HCT116 (cell line): ENCODE measurements around the gene ERLIN1. TPM values are rescaled to one million over a fixed set of nuclear protein-coding genes. Genes with fewer than 3 reads are reported as not detected.

Source experiments
- ATAC-seq: fragments of 200-7000 bp; cut with Tn5 transposase; 2 replicates; pipeline ENCODE4 v1.9.1; 2020; ENCODE audit warnings: mild to moderate bottlenecking, moderate library complexity
- BruUV-seq: library from RNA; stranded (reverse); fragments of 400-500 nt; replicated peaks from 2 replicates; lab custom pipeline; 2021; lab: Mats Ljungman, UMichigan
- CTCF ChIA-PET: fragments of 300-600 bp; sonication (Branson Sonifier 250); formaldehyde crosslinking; loops from one replicate; lab custom pipeline; 2021; ENCODE audit warnings: antibody characterized with exemption; lab: Charles Lee
- POLR2A ChIA-PET: fragments of 300-600, 350-600 bp; sonication (Branson Sonifier 250); formaldehyde crosslinking; loops from one replicate; lab custom pipeline; 2021; ENCODE audit warnings: antibody characterized with exemption; lab: Charles Lee
- RAD21 ChIA-PET, 2 experiments: fragments of 300-600 bp; sonication (Branson Sonifier 250); formaldehyde crosslinking; loops; one replicate each; lab custom pipeline; 2023; ENCODE audit warnings: low total read pairs in 2 of 2; ENCODE audit not compliant: uncharacterized antibody in 2 of 2, unreplicated experiment in 2 of 2, low non-redundant PET in 1 of 2; lab: Charles Lee
- DNase-seq: peaks from one replicate; pipeline ENCODE4 v3.0.0-alpha.2; 2010; ENCODE audit warnings: low read depth, low spot score
- H2AFZ ChIP-seq: fragments of 200-600 bp; shearing (Covaris generic), sonication (generic); 2 replicates; pipeline ENCODE4 v1.6.1; 2017; ENCODE audit warnings: low read depth, mixed run types, mixed read lengths, antibody characterized with exemption, low read length; ENCODE audit not compliant: poor library complexity, severe bottlenecking
- H3K27ac ChIP-seq: 2 replicates; pipeline ENCODE4 v1.5.1; 2012; ENCODE audit warnings: low read depth, low read length
- H3K27me3 ChIP-seq: fragments of 200-600 bp; sonication (generic); 2 replicates; pipeline ENCODE4 v1.6.1; 2016; ENCODE audit warnings: mixed run types, low read length, mixed read lengths; ENCODE audit not compliant: insufficient read depth
- H3K36me3 ChIP-seq, 2 experiments: fragments of 200-500 bp in 1 of 2; fragments of 200-600 bp in 1 of 2; sonication (Bioruptor generic) in 1 of 2; sonication (generic) in 1 of 2; 2 replicates each; pipeline versions ENCODE4 v1.5.1 to v1.6.1; 2014 to 2016; ENCODE audit warnings: low read length in 2 of 2, inconsistent platforms in 1 of 2, mixed read lengths in 1 of 2, mixed run types in 1 of 2; ENCODE audit not compliant: insufficient read depth in 2 of 2, control insufficient read depth in 1 of 2
- H3K4me1 ChIP-seq, 2 experiments: fragments of 200-600 bp in 1 of 2; sonication (generic) in 1 of 2; 2 replicates each; pipeline versions ENCODE4 v1.5.1 to v1.6.1; 2012 to 2017; ENCODE audit warnings: low read length in 2 of 2, inconsistent platforms in 1 of 2, mild to moderate bottlenecking in 1 of 2, mixed read lengths in 1 of 2, mixed run types in 1 of 2, moderate library complexity in 1 of 2; ENCODE audit not compliant: insufficient read depth in 2 of 2, control insufficient read depth in 1 of 2
- H3K4me2 ChIP-seq: fragments of 200-600 bp; sonication (generic); 2 replicates; pipeline ENCODE4 v1.6.1; 2017; ENCODE audit warnings: mixed run types, low read length, mixed read lengths
- H3K4me3 ChIP-seq, 2 experiments: fragments of 200-600 bp in 1 of 2; sonication (generic) in 1 of 2; replicated peaks in 1 of 2; 2 replicates each; pipeline ENCODE4 v1.5.1; 2011 to 2016; ENCODE audit warnings: low read length in 2 of 2, control low read depth in 1 of 2, low read depth in 1 of 2, mild to moderate bottlenecking in 1 of 2, mixed read lengths in 1 of 2, mixed run types in 1 of 2
- H3K79me2 ChIP-seq: fragments of 200-600 bp; sonication (generic); 2 replicates; pipeline ENCODE4 v1.6.1; 2017; ENCODE audit warnings: mild to moderate bottlenecking, mixed run types, low read length, moderate library complexity, mixed read lengths; ENCODE audit not compliant: insufficient read depth
- H3K9ac ChIP-seq: fragments of 200-600 bp; sonication (generic); 2 replicates; pipeline ENCODE4 v1.6.1; 2016; ENCODE audit warnings: low read length, mixed read lengths
- H3K9me2 ChIP-seq: fragments of 200-600 bp; sonication (generic), shearing (Covaris generic); 2 replicates; pipeline ENCODE4 v1.6.1; 2017; ENCODE audit warnings: mixed run types, mild to moderate bottlenecking, moderate library complexity; ENCODE audit not compliant: insufficient read depth
- H3K9me3 ChIP-seq, 2 experiments: fragments of 200-500 bp in 1 of 2; fragments of 200-600 bp in 1 of 2; sonication (Bioruptor generic) in 1 of 2; sonication (generic) in 1 of 2; 2 replicates each; pipeline ENCODE4 v1.6.1; 2014 to 2017; ENCODE audit warnings: low read length in 2 of 2, mixed read lengths in 2 of 2, inconsistent platforms in 1 of 2, low read depth in 1 of 2, mild to moderate bottlenecking in 1 of 2, mixed run types in 1 of 2, moderate library complexity in 1 of 2; ENCODE audit not compliant: control insufficient read depth in 1 of 2, insufficient read depth in 1 of 2
- H4K20me1 ChIP-seq: fragments of 200-600 bp; sonication (generic), shearing (Covaris generic); 2 replicates; pipeline ENCODE4 v1.6.1; 2017; ENCODE audit warnings: mixed run types, mild to moderate bottlenecking, moderate library complexity; ENCODE audit not compliant: insufficient read depth
- ATF3 ChIP-seq: IDR thresholded peaks from 2 replicates; pipeline ENCODE4 v1.6.1; 2012
- CEBPB ChIP-seq: IDR thresholded peaks from 2 replicates; pipeline ENCODE4 v1.6.1; 2012; ENCODE audit warnings: low read depth
- CTCF ChIP-seq, 3 experiments: fragments of 200-600 bp in 1 of 3; sonication (generic) in 1 of 3; IDR thresholded peaks in 2 of 3; conservative IDR thresholded peaks in 1 of 3; 2 replicates each; pipeline ENCODE4 v1.5.1; 2012 to 2017; ENCODE audit warnings: low read depth in 2 of 3, low read length in 2 of 3, antibody characterized with exemption in 1 of 3, borderline replicate concordance in 1 of 3, control low read depth in 1 of 3, mild to moderate bottlenecking in 1 of 3, mixed read lengths in 1 of 3, mixed run types in 1 of 3, moderate library complexity in 1 of 3; ENCODE audit not compliant: insufficient read depth in 1 of 3
- ELF1 ChIP-seq: IDR thresholded peaks from 2 replicates; pipeline ENCODE4 v1.6.1; 2012; ENCODE audit warnings: low read depth, borderline replicate concordance
- EZH2 ChIP-seq: fragments of 200-600 bp; sonication (generic); IDR thresholded peaks from 2 replicates; pipeline ENCODE4 v1.6.1; 2017; ENCODE audit warnings: antibody characterized with exemption, mixed run types
- EZH2phosphoT487 ChIP-seq: fragments of 200-600 bp; IDR thresholded peaks from 2 replicates; pipeline ENCODE4 v1.6.1; 2018; ENCODE audit warnings: antibody characterized with exemption, borderline replicate concordance
- FOSL1 ChIP-seq: IDR thresholded peaks from 2 replicates; pipeline ENCODE4 v1.6.1; 2012; ENCODE audit warnings: low read depth
- JUND ChIP-seq: IDR thresholded peaks from 2 replicates; pipeline ENCODE4 v1.6.1; 2012
- POLR2A ChIP-seq: IDR thresholded peaks from 2 replicates; pipeline ENCODE4 v1.7.0; 2011; ENCODE audit warnings: borderline replicate concordance; ENCODE audit not compliant: insufficient read depth, insufficient read length; ENCODE audit errors: extremely low read depth
- SIN3A ChIP-seq: IDR thresholded peaks from 2 replicates; pipeline ENCODE4 v1.6.1; 2012; ENCODE audit warnings: low read depth
- SP1 ChIP-seq: IDR thresholded peaks from 2 replicates; pipeline ENCODE4 v1.6.1; 2012; ENCODE audit warnings: low read depth
- SRF ChIP-seq: IDR thresholded peaks from 2 replicates; pipeline ENCODE4 v1.6.1; 2012; ENCODE audit warnings: low read depth
- TCF7L2 ChIP-seq: IDR thresholded peaks from 2 replicates; pipeline ENCODE4 v1.7.0; 2011; ENCODE audit warnings: borderline replicate concordance, inconsistent platforms; ENCODE audit not compliant: insufficient read depth, insufficient read length; ENCODE audit errors: extremely low read depth
- YY1 ChIP-seq: IDR thresholded peaks from 2 replicates; pipeline ENCODE4 v1.6.1; 2011; ENCODE audit warnings: low read length, low read depth, moderate library complexity, mild to moderate bottlenecking; ENCODE audit not compliant: insufficient replicate concordance; ENCODE audit errors: extremely low read depth
- ZBTB33 ChIP-seq: IDR thresholded peaks from 2 replicates; pipeline ENCODE4 v1.6.1; 2011; ENCODE audit warnings: mild to moderate bottlenecking, low read length, moderate library complexity; ENCODE audit not compliant: insufficient replicate concordance; ENCODE audit errors: extremely low read depth
- ZFX ChIP-seq: fragments of 450-650 bp; IDR thresholded peaks from 2 replicates; pipeline ENCODE4 v1.6.1; 2017
- ZNF274 ChIP-seq: fragments of 200-500 bp; sonication (Bioruptor generic); IDR thresholded peaks from 2 replicates; pipeline ENCODE4 v1.6.1; 2014; ENCODE audit warnings: mild to moderate bottlenecking, low read depth, low read length, inconsistent platforms
- intact Hi-C: fragments of 100-400 bp; cut with micrococcal nuclease; formaldehyde crosslinking; loops from 2 replicates; pipeline ENCODE4 v1.10.0; 2022
- total RNA-seq: library from RNA; stranded (reverse); gene quantifications from one replicate; pipeline ENCODE4 v1.2.1, GENCODE V29; 2021; ENCODE audit not compliant: unreplicated experiment
- TF ChIP-seq, protein P1 (sequence below): IDR thresholded peaks from 2 replicates; pipeline ENCODE4 v1.6.1; 2012

ERLIN1 gene
- total RNA-seq, 1 experiment from 2014 or later, result 64.5 TPM

DNA sequence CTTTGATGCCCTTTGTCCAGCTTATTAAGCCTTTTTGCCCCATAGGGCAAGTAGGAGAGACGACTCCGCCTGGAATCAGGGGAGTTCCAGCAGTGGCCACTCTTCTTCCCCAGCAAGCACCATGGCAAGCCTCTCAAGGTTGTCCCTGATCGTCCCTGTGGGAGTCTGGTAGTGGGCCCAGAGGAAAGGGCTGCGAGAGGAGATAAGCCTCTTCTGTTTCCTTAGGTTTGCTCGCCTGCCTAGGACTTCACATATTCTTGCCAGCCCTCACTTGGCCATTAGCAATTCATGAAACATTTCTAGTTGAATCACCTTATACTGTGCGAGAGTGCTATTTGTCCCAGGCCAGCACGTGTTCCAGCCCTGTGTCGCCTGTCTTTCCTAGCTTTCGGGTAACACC, 56.4 kb downstream of the ERLIN1 start:
- no TSS peak for BruUV-seq
- Histone ChIP-seq H3K36me3 (no peaks in the 10 kb centered on the region), H3K9me2 (no peaks in the 10 kb centered on the region), H3K4me3 (no peak overlapping the region), H3K4me2 (no peak overlapping the region), H3K27me3 (no peaks in the 10 kb centered on the region), H2AFZ (no peak overlapping the region), H3K4me1 (no peaks in the 10 kb centered on the region), H3K79me2 (no peaks in the 10 kb centered on the region), H3K9ac (no peak overlapping the region)
- ATAC-seq (peak; percentile 27; the same call in 1 of the 2 replicates), DNase-seq (no peak)
- intact Hi-C loops, result no loop called here
- ChIA-PET CTCF (no interaction called here), POLR2A (no interaction called here)
- TF ChIP-seq CEBPB, result no peak
- no peak for TF ChIP-seq YY1
- no peak for TF ChIP-seq SP1
- TF ChIP-seq TCF7L2, result no peak
- no peak for TF ChIP-seq CTCF (IDR thresholded peaks at IDR 0.05 in 2 of 3, conservative IDR thresholded peaks at IDR 0.05 in 1 of 3; ENCODE audit: borderline replicate concordance in 1 of 3, insufficient read depth in 1 of 3, low read depth in 2 of 3, low read length in 2 of 3)
- no peak for TF ChIP-seq ATF3
- no peak for TF ChIP-seq SIN3A
- TF ChIP-seq EZH2, result no peak
- TF ChIP-seq FOSL1, result no peak
- TF ChIP-seq SRF, result no peak
- no peak for TF ChIP-seq ZFX
- no peak for TF ChIP-seq ZNF274
- TF ChIP-seq ZBTB33, result no peak
- TF ChIP-seq, protein P1, sequence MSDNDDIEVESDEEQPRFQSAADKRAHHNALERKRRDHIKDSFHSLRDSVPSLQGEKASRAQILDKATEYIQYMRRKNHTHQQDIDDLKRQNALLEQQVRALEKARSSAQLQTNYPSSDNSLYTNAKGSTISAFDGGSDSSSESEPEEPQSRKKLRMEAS, result no peak
- no peak for TF ChIP-seq ELF1
- no peak for TF ChIP-seq JUND
- TF ChIP-seq POLR2A, result no peak
- no peak for TF ChIP-seq EZH2phosphoT487
- TF ChIP-seq, all 23 proteins: peak for 0
- Histone ChIP-seq H4K20me1 (no peaks in the 10 kb centered on the region), H3K27ac (no peak overlapping the region), H3K9me3 (peaks cover 0 to 3% of the 10 kb centered on the region in 2 experiments; a peak in 1 of 4 replicates)
- RAD21 ChIA-PET, result interaction anchor here in 1 of 2 experiments (0.6 kb wide), 1 partner anchor 259 kb away, joined by 3 read pairs; no protein-coding TSS in a partner anchor
